BJ (cell line): ENCODE data around the gene TANGO2. TPM values are rescaled to one million over a fixed set of nuclear protein-coding genes. Genes with fewer than 3 reads are reported as not detected.

Source experiments
- CTCF ChIA-PET: fragments of 350-600 bp; formaldehyde crosslinking; extraction: SDS; loops from one replicate; lab custom pipeline; 2021; ENCODE audit warnings: antibody characterized with exemption, inconsistent platforms; lab: Yijun Ruan, JAX
- POLR2A ChIA-PET: fragments of 300-600 bp; sonication (Branson Sonifier 250); formaldehyde crosslinking; extraction: SDS; loops from one replicate; lab custom pipeline; 2021; ENCODE audit warnings: antibody characterized with exemption; lab: Charles Lee
- DNase-seq: peaks from one replicate; pipeline ENCODE4 v3.0.0-alpha.2; 2011; ENCODE audit warnings: low read depth
- H3K27me3 ChIP-seq: 2 replicates; pipeline ENCODE4 v1.6.0; 2011; ENCODE audit warnings: low read length; ENCODE audit not compliant: control insufficient read depth, insufficient read depth
- H3K36me3 ChIP-seq: 2 replicates; pipeline ENCODE4 v1.5.1; 2011; ENCODE audit warnings: low read length; ENCODE audit not compliant: control insufficient read depth, insufficient read depth
- H3K4me3 ChIP-seq: 2 replicates; pipeline ENCODE4 v1.5.1; 2011; ENCODE audit warnings: low read depth, mild to moderate bottlenecking, control low read depth, low read length
- polyA plus RNA-seq: library from polyadenylated mRNA; depleted of rRNA; stranded (reverse); fragments of >200 nt; gene quantifications from 2 replicates; pipeline ENCODE4 v1.2.3, GENCODE V29; 2011
- TF ChIP-seq, protein P1 (sequence below): IDR thresholded peaks from 2 replicates; pipeline ENCODE4 v1.5.1; 2011; ENCODE audit warnings: low read depth, mild to moderate bottlenecking, control low read depth, inconsistent platforms, low read length, moderate library complexity; ENCODE audit not compliant: insufficient read depth

Gene TANGO2
- polyA plus RNA-seq, 1 experiment, result 51.7 TPM

DNA sequence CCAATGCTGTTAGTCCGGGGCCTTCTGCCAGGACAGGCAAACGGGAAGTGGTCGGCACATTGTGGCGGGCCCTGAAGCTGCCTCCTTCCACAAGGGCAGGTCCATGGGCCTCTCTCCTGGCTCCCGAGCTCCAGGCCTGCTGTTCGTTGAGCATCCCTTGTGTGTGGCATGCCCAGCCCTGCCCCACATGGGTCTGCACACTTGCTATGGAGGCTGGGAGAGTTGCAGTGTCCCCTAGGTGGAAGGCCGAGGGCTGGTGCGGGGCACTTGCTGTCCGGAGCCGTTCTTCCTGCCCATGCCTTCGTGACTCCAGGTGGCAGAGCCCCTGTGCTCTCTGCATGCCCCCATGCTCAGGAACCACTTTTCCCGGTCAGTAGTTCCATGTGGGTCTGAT, 33.1 kb downstream of the TANGO2 start:
- no peak overlapping the region for H3K4me3 ChIP-seq
- CTCF ChIA-PET, result no interaction called here

DNA sequence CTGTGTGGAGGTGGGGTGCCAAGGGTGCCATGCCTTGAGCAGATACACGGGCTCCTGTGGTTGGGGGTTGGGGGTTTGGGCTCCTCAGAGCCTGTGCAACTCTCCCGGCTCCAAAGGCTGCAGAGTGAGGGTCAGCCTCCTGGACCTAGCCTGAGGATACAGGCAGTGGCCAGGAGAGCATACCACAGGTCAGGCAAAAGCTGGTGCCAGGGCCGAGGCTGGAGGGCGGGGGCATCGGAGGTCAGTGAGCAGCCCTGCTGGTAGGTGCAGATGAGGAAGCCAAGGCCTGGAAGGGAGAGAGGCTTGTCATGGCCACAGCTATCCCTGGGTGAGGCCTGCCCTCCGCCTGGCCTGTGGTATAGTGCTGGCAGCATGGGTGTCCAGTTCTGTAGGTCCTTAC, 33.6 kb downstream of the TANGO2 start:
- DNase-seq, result no peak
- ChIA-PET CTCF (interaction anchor here (0.5 kb wide), 1 partner anchor 10 kb away, joined by 3 read pairs; no protein-coding TSS in a partner anchor), POLR2A (no interaction called here)
- Histone ChIP-seq H3K27me3 (no peaks in the 10 kb centered on the region), H3K4me3 (no peak overlapping the region), H3K36me3 (peaks cover 18% of the 10 kb centered on the region)
- TF ChIP-seq, protein P1, sequence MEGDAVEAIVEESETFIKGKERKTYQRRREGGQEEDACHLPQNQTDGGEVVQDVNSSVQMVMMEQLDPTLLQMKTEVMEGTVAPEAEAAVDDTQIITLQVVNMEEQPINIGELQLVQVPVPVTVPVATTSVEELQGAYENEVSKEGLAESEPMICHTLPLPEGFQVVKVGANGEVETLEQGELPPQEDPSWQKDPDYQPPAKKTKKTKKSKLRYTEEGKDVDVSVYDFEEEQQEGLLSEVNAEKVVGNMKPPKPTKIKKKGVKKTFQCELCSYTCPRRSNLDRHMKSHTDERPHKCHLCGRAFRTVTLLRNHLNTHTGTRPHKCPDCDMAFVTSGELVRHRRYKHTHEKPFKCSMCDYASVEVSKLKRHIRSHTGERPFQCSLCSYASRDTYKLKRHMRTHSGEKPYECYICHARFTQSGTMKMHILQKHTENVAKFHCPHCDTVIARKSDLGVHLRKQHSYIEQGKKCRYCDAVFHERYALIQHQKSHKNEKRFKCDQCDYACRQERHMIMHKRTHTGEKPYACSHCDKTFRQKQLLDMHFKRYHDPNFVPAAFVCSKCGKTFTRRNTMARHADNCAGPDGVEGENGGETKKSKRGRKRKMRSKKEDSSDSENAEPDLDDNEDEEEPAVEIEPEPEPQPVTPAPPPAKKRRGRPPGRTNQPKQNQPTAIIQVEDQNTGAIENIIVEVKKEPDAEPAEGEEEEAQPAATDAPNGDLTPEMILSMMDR, result no peak

More for the DNA sequence above, 33.1 kb downstream of the TANGO2 start:
- no peak for DNase-seq
- TF ChIP-seq, protein P1, result no peak
- POLR2A ChIA-PET, result no interaction called here
- no peaks in the 10 kb centered on the region for H3K27me3 ChIP-seq
- peaks cover 18% of the 10 kb centered on the region for H3K36me3 ChIP-seq

DNA sequence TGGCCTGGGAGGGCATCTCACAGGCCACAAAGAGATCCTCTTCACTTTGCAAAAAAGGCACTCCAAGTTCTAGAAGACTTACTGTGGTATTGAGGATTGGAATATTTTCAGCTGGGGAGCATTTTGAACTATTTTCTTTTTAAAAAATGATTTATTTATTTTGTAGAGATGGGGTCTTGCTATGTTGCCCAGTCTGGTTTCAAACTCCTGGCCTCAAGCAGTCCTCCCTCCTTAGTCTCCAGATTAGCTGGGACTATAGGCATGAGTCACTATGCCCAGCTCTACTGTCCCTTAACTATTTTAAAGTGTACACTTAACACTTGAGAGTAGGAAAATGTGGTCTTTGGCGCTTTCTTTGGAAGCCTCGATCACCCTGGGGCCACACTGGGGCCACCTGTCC, 34.2 kb downstream of the TANGO2 start:
- no peak for DNase-seq
- ChIA-PET CTCF (no interaction called here), POLR2A (no interaction called here)
- no peaks in the 10 kb centered on the region for H3K27me3 ChIP-seq
- peaks cover 18% of the 10 kb centered on the region for H3K36me3 ChIP-seq
- TF ChIP-seq, protein P1, result no peak
- no peak overlapping the region for H3K4me3 ChIP-seq

DNA sequence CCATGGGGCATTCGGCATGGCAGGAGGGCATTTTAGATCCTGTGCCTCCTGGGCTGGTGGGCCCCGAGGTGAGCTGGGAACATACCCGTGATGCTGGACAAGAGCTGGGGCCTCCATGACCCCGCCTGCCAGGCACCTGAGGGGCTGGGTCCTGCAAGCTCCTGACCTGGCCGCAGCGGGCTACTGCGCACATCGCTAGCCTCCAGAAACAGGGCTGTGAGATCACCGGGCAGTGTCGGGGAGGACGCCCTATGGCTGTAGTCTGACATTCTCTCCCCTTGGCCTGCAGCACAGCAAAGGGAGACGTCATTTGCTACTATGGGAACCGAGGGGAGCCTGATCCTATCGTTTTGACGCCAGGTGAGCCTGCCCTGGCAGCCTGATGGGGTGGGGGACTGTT, 34.7 kb downstream of the TANGO2 start:
- ChIA-PET POLR2A (no interaction called here), CTCF (no interaction called here)
- TF ChIP-seq, protein P1, result no peak
- peaks cover 20% of the 10 kb centered on the region for H3K36me3 ChIP-seq
- no peak for DNase-seq
- no peak overlapping the region for H3K4me3 ChIP-seq
- no peaks in the 10 kb centered on the region for H3K27me3 ChIP-seq

DNA sequence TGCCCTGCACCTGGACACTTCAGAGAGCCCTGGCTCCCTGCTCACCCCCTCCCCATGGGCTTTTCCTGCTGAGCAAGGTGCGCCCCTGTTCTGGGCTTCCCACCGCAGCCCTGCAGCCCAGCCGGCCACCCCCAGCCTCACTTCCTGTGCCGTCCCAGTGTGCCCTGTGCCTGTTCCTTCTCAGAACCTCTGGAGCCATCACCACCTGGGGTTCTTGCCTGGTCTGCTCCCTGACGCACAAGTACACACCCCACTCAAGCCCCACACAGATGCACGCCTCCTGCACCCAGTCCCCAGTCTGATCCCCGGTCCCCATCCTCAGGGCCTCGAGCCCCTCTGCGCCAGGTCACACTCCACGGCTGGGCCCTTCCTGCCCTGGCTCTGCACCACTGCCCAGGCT, 35.3 kb downstream of the TANGO2 start:
- H3K4me3 ChIP-seq, result no peak overlapping the region
- TF ChIP-seq, protein P1, result no peak
- no peaks in the 10 kb centered on the region for H3K27me3 ChIP-seq
- no peak for DNase-seq
- POLR2A ChIA-PET, result no interaction called here
- peaks cover 22% of the 10 kb centered on the region for H3K36me3 ChIP-seq
- CTCF ChIA-PET, result no interaction called here
